Stimulated activated CD4-positive, alpha-beta T cell treated with anti-CD3 and anti-CD28 coated beads, Interleukin-4, amount 100 ng/mL, for 48 hours (primary cell): Measurements from ENCODE around the gene SUPT4H1.

Experiments
- DNase-seq, 2 donors: peaks; one replicate each; pipeline ENCODE4 v3.0.0-alpha.2; 2020; ENCODE audit warnings: low read depth in 2 of 2

The SUPT4H1 gene

GRCh38 chr17:58364270-58364942 is 12.4 kb upstream of the SUPT4H1 start:
- DNase-seq = no peak

DNA sequence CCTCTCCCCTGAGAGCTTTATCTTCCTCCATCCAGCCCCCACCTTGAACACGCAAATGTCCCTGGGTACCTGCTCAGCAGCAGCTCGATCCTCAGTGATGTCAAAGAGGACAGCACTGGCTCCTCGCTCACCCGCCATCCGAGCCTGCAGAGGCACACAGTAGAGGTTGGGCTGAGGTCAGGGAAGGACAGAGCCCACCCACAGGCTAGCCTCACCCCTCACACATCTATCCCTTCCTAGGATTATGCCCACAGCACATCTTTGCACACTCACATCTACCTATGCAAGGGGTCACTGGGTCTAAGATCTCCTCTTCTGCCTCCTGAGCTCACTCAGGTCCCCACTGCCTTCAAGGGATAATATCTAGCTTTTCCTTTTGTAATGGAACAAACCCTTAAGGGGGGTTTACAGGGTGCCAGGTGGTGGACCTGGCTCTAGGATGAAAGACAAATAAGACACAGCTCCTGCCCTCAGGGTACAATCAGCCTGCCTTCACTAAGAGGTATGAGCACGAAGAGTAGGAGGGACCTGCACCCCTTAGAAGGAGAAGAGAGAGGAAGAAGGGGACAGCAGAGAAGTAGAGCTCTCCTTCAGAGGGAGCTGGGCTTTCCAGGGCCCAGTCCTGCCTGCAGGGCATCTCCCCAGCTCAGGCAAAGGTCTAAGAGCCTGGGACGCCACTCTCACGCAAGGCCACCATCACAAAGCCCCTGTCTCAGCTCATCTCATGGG is 11.6 kb upstream of the SUPT4H1 start:
- no peak for DNase-seq

- DNase-seq = no peak
These were observed 10.5 kb upstream of the SUPT4H1 start for GRCh38 chr17:58362368-58363014.

GRCh38 chr17:58360296-58361063 is 8.5 kb upstream of the SUPT4H1 start:
- DNase-seq = no peak

- no peak for DNase-seq
These were observed 6.6 kb upstream of the SUPT4H1 start for GRCh38 chr17:58358408-58359172.

- no peak for DNase-seq
These were observed 5.6 kb upstream of the SUPT4H1 start for GRCh38 chr17:58357312-58358297.

GRCh38 chr17:58356231-58356630 is 4.2 kb upstream of the SUPT4H1 start:
- no peak for DNase-seq

DNA sequence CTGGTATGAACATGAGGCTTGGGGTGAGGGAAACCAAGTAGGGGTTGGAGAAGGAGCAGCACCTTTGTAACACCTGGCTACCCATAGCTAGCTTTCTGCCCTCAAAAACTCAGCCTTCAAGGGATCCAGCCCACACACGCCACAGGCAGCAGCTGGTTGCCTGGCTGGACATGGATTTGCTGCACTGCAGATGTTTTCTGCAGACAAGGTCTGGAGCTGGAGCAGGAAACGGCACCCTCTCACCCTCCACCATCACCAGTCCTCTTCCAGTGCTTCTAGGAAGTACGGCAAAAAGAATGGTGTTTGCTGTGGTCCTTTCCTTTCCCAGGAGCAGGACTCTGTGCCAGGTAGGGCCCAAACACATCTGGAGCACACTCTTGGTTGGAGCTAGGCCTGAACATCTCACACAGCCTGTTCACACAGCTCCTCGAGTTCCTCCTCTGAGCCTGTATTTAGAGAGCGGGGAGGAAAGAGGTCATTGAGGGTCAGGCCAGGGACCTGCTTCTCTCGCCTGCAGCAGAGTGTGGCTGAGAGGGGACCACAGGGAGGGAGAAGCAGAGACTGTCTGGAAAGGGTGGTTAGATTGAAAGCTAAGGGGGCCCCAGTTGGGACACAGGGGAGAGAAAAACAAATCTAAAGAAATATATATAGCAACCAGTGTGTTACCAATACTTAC is 2.7 kb upstream of the SUPT4H1 start:
- DNase-seq = no peak

DNA sequence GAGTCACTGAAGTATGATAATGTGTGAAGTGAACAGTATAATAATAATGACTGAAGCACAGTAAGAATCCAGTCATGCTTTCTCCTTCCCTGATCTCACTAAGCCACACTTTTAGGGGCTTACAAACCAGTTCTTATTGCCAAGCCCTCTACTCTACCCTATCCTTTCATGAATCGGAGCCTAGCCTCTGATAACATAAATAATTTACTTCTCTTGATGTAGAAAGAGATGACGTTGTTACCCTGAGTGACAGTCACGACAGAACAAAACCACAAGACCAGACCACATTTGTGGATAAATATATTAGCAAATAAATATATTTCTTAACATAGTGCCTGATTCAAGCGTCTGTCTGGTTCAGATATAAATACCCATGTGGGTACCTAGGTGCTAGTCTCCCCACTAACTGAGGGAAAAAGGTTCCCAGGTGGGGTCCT is 1.4 kb upstream of the SUPT4H1 start:
- no peak for DNase-seq

DNA sequence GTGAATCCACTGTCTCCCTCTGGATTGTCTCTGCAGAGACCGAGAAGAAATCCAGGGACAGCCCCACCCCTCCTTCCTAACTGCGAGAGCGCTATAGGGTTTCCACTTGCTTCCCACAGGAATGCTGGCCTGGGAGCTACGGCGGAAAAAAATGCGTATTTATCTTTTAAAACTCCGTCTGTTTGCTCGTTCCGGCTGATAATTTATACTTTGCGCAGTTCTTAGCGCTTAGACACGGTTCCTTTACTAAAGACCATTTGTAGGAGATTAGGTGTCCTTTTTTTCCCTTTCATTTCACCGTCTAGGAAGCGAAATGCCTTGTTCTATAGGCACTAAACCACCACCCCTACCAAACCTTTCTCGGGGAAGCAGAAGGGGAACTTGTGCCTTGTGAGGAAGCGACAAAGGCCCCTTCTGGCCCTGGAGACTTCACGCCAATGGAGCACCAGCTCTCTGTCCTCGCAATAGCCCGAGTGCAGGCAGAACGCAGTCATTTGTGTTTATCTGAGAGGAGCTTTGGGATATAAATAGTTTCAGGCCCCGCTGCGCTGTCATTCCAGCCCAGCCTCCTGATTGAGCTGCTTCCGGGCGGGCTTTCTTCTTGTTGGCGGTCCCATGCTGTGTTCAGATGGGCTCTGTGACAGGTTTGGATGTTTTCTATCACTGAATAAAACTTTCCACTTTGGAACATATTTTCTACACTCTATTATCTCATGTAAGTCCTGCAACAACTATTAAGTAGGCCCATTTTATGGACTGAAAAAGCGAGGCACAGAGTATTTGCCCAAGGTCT is 791 bp upstream of the SUPT4H1 start:
- DNase-seq = no peak

DNA sequence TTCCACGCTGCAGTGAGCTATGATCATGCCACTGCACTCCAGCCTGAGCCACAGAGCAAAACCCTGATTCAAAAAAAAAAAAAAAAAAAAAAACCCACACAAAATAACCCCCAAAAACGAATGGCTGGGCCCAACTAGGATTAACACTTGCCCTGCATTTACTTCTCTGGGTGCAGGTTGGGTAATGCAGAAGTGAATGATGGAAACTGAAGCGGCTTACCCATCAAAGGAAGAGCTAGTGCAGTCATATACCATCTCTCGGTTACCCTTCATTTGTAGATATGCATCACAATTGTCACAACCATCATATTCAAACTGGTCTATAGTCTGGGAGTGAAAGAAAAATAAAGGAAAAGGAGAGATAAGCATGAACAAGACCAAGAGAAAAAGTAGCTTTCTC is 819 bp downstream of the SUPT4H1 start:
- no peak for DNase-seq

GRCh38 chr17:58348038-58348437 is 4.0 kb downstream of the SUPT4H1 start:
- DNase-seq = no peak

GRCh38 chr17:58345500-58345899 is 6.5 kb downstream of the SUPT4H1 start:
- no peak for DNase-seq

DNA sequence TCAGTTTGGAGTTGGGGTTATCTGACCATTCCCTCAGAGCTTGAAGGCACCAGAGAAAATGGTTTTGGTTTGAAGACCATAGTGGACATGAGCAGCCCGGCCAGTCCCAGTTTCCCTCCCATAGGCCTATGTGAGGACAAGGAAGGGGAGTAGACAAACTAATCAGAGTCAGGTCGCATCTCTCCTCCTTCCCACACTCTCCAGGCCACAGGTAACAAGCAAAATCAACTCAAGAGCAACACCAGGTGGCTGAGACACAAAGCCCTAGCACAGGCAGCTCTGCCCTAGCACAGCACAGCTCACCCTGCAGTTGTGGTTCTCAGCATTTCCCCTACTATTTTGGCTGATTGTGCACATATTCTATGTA is 7.2 kb downstream of the SUPT4H1 start:
- DNase-seq = peak in 1 of 2 donors; percentile 60

- DNase-seq = peak; percentile 76 to 86
These were observed 7.8 kb downstream of the SUPT4H1 start for GRCh38 chr17:58344047-58344790.

- DNase-seq = no peak
These were observed 8.9 kb downstream of the SUPT4H1 start for GRCh38 chr17:58343131-58343530.

DNA sequence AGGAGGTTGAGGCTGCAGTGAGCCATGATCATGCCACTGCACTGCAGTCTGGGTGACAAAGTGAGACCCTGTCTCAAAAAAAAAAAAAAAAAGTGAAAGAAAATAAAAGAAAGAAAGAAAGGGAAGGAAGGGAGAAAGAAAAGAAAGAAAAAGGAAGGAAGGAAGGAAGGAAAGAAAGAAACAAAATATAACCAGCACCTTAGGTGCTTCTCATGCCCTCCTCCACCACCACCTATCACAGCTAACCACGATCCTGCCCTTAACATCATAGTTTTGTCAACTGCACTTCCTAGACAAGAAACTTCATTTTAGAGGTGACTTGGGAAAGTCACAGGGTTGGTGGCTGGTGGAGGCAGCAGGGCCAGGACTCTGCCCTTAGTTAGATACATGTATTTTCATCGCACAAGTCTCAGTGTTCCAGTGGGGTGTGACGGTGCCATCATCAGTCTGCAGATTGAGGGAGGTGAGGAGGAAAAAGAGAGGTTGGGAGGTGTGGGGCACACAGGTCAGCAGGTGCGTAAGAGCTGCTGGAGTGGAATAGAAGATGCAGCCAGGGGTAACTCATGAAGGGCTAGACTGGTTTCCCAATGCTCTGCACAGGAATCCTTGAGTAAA is 10.0 kb downstream of the SUPT4H1 start:
- no peak for DNase-seq
